ENCODE data around the gene B4GALT5. TPM values are rescaled to one million over a fixed set of nuclear protein-coding genes. Genes with fewer than 3 reads are reported as not detected.

B4GALT5 gene
- total RNA-seq, 1 experiment from 2014 or later: 77.0 TPM

DNA sequence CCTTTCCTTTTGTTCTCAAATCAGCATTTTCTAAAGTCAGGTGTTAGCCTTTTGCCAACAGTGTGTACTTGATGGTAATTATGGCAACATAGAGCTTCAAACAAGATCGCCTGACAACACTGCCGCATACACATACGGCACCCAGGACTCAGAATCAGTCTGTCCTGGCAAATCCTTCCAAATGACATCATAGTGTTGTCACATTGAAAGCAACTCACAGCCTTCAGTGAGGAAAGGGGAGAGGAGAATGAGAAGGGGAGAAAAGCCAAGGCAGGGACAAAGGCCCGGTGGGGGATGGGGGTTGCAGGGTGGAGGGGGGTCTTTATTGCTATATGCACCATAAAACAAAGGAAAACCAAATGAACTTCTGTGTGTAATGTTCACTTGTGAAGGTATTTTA lies 80.0 kb downstream of the B4GALT5 start:
- Histone ChIP-seq H2BK12ac (ENCODE audit: insufficient read length, low read depth, low read length) (no peak overlapping the region), H3K27ac (ENCODE audit: insufficient read length, low read depth, low read length) (no peak overlapping the region), H3K9me3 (ENCODE audit: control insufficient read depth, low read depth, low read length) (no peaks in the 10 kb centered on the region), H3K4ac (ENCODE audit: low read depth, low read length) (no peak overlapping the region), H2BK120ac (ENCODE audit: low read depth, low read length, poor library complexity, severe bottlenecking) (no peak overlapping the region), H4K8ac (replicated peaks; ENCODE audit: insufficient read length, low read depth, low read length) (no peak overlapping the region), H4K91ac (ENCODE audit: insufficient read length, low read depth, low read length) (no peak overlapping the region), H3K4me2 (ENCODE audit: insufficient read depth, insufficient read length, low read length) (no peak overlapping the region), H3K27me3 (ENCODE audit: insufficient read depth, low read length) (no peaks in the 10 kb centered on the region), H3K14ac (ENCODE audit: insufficient read depth, low read length) (no peak overlapping the region), H3K23ac (ENCODE audit: insufficient read length, low read depth, low read length) (no peak overlapping the region), H4K20me1 (ENCODE audit: control insufficient read depth, insufficient read depth, insufficient read length) (no peaks in the 10 kb centered on the region), H3K79me2 (ENCODE audit: insufficient read depth, low read length) (no peaks in the 10 kb centered on the region), H2AFZ (ENCODE audit: low read length) (no peak overlapping the region), H3T11ph (ENCODE audit: low read length) (no peak overlapping the region), H3K4me1 (ENCODE audit: insufficient read depth, low read length) (peaks cover 5% of the 10 kb centered on the region), H3K56ac (ENCODE audit: insufficient read length, low read depth, low read length) (no peak overlapping the region), H2BK5ac (ENCODE audit: insufficient read length, low read length) (no peak overlapping the region), H3K18ac (ENCODE audit: insufficient read length, low read depth, low read length) (no peak overlapping the region), H2AK5ac (ENCODE audit: insufficient read length, low read length) (no peak overlapping the region), H2BK15ac (ENCODE audit: low read depth, low read length) (no peak overlapping the region), H3K23me2 (ENCODE audit: insufficient read length, low read depth, low read length, poor library complexity, severe bottlenecking) (no peaks in the 10 kb centered on the region), H3K79me1 (ENCODE audit: insufficient read depth, low read depth, low read length, poor library complexity, severe bottlenecking) (no peaks in the 10 kb centered on the region), H4K5ac (ENCODE audit: insufficient read length, low read depth, low read length) (no peak overlapping the region), H3K9ac (ENCODE audit: extremely low read depth, insufficient read length, low read length) (no peak overlapping the region), H2BK20ac (ENCODE audit: low read depth, low read length, poor library complexity, severe bottlenecking) (no peak overlapping the region)
- Mint-ChIP-seq H3K4me3 (peak overlapping the region in 1 of 2 experiments; percentile 52; a peak in 2 of 5 replicates), H3K4me1 (peaks cover 50 to 59% of the 10 kb centered on the region in 2 experiments), H3K9me3 (no peaks in the 10 kb centered on the region; a peak in 1 of 5 replicates), H3K27me3 (ENCODE audit: low read depth) (no peaks in the 10 kb centered on the region), H3K27ac (peak overlapping the region; percentile 15 to 96 (median 68); a peak in 4 of 7 replicates), H3K36me3 (ENCODE audit: insufficient read depth in 1 of 3, low read depth in 3 of 3) (peaks cover 24 to 53% (median 49%) of the 10 kb centered on the region in 3 experiments; a peak in 6 of 7 replicates)
- WGBS (ENCODE audit: extremely low coverage, insufficient read length, low lambda C conversion rate): no CpG with 5 or more reads among the region's 4 CpGs
- DNase-seq: no peak
- TF ChIP-seq, protein P1, sequence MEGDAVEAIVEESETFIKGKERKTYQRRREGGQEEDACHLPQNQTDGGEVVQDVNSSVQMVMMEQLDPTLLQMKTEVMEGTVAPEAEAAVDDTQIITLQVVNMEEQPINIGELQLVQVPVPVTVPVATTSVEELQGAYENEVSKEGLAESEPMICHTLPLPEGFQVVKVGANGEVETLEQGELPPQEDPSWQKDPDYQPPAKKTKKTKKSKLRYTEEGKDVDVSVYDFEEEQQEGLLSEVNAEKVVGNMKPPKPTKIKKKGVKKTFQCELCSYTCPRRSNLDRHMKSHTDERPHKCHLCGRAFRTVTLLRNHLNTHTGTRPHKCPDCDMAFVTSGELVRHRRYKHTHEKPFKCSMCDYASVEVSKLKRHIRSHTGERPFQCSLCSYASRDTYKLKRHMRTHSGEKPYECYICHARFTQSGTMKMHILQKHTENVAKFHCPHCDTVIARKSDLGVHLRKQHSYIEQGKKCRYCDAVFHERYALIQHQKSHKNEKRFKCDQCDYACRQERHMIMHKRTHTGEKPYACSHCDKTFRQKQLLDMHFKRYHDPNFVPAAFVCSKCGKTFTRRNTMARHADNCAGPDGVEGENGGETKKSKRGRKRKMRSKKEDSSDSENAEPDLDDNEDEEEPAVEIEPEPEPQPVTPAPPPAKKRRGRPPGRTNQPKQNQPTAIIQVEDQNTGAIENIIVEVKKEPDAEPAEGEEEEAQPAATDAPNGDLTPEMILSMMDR (conservative IDR thresholded peaks at IDR 0.05): no peak
